OCI-LY3 (cell line): ENCODE measurements around the gene MYLIP.

Experiments used
- CTCF ChIP-seq: fragments of 200-600, 300-600 bp; sonication (generic); IDR thresholded peaks from 2 replicates; pipeline ENCODE4 v1.5.1; 2014; ENCODE audit warnings: antibody characterized with exemption, low read length, low read depth
- EZH2phosphoT487 ChIP-seq: fragments of 200-600 bp; shearing (Covaris generic); IDR thresholded peaks from 2 replicates; pipeline ENCODE4 v1.6.1; 2018; ENCODE audit warnings: antibody characterized with exemption, mixed run types, low read depth

- TF ChIP-seq CTCF (no peak), EZH2phosphoT487 (no peak)
Observed at GRCh38 chr6:16184551-16184950, 55.7 kb downstream of the MYLIP start.
